ENCODE data around the gene FGF7.

GRCh38 chr15:49430046-49430445 is 7.0 kb downstream of the FGF7 start:
- TF ChIP-seq POLR2A (IDR thresholded peaks at IDR 0.05) (no peak), CTCF (IDR thresholded peaks at IDR 0.05) (no peak)
